Neuron (in vitro differentiated cells): ENCODE data around the gene FAM120B.

Experiments
- H2AFZ ChIP-seq: one replicate; pipeline ENCODE4 v1.6.1; 2013; ENCODE audit warnings: low read depth, mild to moderate bottlenecking, inconsistent platforms, low read length, moderate library complexity
- H3K27me3 ChIP-seq: one replicate; pipeline ENCODE4 v1.6.1; 2013; ENCODE audit warnings: low read length; ENCODE audit not compliant: insufficient read depth
- H3K36me3 ChIP-seq: one replicate; pipeline ENCODE4 v1.6.1; 2013; ENCODE audit warnings: low read length; ENCODE audit not compliant: insufficient read depth
- H3K4me1 ChIP-seq: one replicate; pipeline ENCODE4 v1.6.1; 2013; ENCODE audit warnings: low read length; ENCODE audit not compliant: insufficient read depth
- H3K4me3 ChIP-seq: 2 replicates; pipeline ENCODE4 v1.5.1; 2013; ENCODE audit warnings: mild to moderate bottlenecking, low read length, moderate library complexity
- H3K9me3 ChIP-seq: one replicate; pipeline ENCODE4 v1.6.1; 2013; ENCODE audit warnings: low read length

FAM120B gene

DNA sequence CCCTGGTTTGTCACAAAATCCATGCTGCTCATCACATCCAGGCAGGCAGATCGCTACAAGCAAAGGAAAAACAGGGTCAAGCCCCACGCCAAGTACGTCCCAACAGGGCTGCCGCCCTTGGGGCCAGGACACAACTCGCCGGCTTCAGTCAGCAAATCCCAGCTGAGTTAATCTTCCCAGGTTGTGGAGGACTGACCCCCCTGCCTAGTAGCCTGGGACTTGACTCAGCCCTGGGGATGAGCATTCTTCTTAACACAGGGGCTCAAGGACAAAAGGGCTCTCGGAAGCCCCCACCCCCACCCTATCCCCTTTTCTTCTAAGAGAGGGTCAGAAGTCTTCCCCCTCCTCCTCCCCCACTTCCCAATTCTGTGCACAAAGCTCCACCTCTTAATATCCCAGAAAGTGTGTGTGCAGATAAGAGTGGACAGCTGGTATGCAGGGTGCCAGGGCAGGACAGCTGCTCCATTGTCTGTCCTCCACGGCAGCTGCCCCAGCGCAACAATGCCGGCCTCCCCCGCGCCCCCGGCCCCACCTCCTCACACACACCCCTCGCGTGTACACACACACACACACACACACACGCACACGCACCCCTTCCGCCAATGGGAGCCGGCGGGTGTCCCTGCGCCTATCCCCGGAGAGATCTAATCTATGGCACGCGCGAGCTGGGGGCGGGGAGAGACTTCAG lies 20.2 kb upstream of the FAM120B start:
- Histone ChIP-seq H3K4me3 (peak overlapping the region; percentile 78), H3K36me3 (peaks cover 57% of the 10 kb centered on the region), H3K9me3 (no peaks in the 10 kb centered on the region), H3K27me3 (no peaks in the 10 kb centered on the region), H3K4me1 (peaks cover 41% of the 10 kb centered on the region), H2AFZ (no peak overlapping the region)

DNA sequence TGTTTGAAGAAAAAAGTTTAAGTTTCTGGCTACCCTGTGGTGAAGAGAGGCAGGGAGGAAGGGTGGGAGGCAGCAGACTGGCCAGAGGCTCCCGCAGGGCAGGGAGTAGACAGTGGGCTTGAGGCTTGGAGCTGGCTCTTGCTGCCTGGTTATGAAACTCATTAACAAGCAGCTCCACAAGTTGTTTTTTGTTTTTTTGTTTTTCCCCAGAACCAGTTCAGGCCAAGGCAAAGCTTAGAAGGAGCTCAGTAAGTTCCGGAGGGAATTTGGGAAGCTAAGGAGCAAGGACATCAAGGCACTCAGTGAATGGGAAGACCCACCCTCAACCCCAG lies 19.7 kb upstream of the FAM120B start:
- Histone ChIP-seq H2AFZ (no peak overlapping the region), H3K4me3 (peak overlapping the region; percentile 78), H3K4me1 (peaks cover 46% of the 10 kb centered on the region), H3K9me3 (no peaks in the 10 kb centered on the region), H3K36me3 (peaks cover 52% of the 10 kb centered on the region), H3K27me3 (no peaks in the 10 kb centered on the region)

DNA sequence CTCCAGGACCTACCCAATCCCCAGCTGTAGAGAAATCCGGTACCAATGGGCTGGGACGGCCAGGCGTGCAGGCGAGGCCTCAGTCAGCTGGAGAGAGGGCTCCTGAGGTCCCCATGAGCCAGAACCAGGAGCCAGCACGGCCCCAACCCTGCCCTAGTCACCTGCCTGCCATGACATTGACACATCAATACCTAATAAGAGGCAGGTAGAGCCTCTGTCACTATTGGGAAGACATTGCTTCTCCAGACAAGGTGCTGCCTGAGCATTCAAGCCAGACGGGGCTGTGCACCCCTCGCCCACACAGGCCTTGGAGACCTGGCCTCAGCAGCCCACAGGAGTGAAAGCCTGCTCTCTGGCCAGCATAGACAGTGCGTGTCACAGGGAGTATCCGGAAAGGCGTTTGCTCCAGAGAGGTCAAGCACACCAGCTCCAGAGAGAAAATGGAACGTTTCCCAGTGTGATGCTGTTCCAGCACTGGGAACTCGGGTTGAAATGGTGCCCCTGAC lies 19.1 kb upstream of the FAM120B start:
- no peak overlapping the region for H2AFZ ChIP-seq
- peaks cover 47% of the 10 kb centered on the region for H3K36me3 ChIP-seq
- no peaks in the 10 kb centered on the region for H3K27me3 ChIP-seq
- H3K4me1 ChIP-seq: peaks cover 51% of the 10 kb centered on the region
- peak overlapping the region; percentile 78 for H3K4me3 ChIP-seq
- no peaks in the 10 kb centered on the region for H3K9me3 ChIP-seq

DNA sequence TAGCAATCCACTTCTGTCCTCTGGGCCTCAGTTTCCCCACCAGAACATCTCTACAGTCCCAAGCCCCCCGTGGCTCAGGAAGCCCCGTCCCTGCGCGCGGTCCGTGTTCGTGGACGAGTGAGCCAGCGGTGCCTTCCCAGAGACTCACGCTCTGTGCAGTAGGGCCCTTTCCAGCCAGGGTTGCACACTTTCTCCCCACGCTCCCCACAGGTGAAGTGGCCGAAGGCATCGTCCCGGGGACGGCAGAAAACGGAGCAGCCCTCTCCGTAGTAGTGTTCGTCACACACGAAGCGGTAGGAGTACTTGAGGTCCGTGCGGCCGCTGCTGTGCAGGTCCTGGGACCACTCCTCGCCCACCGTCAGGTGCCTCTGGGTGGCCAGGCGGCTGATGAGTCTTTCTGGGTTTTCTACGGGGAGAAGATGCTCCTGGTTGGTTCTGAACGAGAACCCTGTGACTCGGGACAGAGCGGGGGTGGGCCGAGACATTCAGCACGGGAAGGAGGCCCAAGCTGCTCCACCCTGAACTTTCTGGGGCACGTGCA lies 18.4 kb upstream of the FAM120B start:
- H2AFZ ChIP-seq: no peak overlapping the region
- H3K4me3 ChIP-seq: peak overlapping the region; percentile 78
- peaks cover 59% of the 10 kb centered on the region for H3K4me1 ChIP-seq
- H3K36me3 ChIP-seq: peaks cover 39% of the 10 kb centered on the region
- H3K27me3 ChIP-seq: no peaks in the 10 kb centered on the region
- no peaks in the 10 kb centered on the region for H3K9me3 ChIP-seq

DNA sequence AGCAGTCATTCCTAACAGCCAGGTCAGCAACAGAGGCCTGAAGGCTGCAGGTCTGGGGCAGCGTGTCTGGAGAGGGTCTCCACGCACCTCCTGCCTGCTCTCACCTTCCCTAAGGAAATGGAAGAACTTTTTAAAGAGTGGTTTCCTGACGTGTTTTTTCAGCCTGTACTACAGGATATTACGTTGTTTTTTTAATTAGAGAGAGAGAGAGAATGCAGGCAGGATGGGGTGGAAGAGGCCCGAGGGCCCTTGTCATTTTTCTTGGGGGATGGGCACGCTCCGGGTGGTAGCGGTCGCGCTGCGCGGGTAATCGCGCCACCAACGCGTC lies 17.7 kb upstream of the FAM120B start:
- Histone ChIP-seq H3K9me3 (no peaks in the 10 kb centered on the region), H3K4me3 (peak overlapping the region; percentile 78), H3K4me1 (peaks cover 65% of the 10 kb centered on the region), H3K36me3 (peaks cover 33% of the 10 kb centered on the region), H2AFZ (no peak overlapping the region), H3K27me3 (no peaks in the 10 kb centered on the region)

DNA sequence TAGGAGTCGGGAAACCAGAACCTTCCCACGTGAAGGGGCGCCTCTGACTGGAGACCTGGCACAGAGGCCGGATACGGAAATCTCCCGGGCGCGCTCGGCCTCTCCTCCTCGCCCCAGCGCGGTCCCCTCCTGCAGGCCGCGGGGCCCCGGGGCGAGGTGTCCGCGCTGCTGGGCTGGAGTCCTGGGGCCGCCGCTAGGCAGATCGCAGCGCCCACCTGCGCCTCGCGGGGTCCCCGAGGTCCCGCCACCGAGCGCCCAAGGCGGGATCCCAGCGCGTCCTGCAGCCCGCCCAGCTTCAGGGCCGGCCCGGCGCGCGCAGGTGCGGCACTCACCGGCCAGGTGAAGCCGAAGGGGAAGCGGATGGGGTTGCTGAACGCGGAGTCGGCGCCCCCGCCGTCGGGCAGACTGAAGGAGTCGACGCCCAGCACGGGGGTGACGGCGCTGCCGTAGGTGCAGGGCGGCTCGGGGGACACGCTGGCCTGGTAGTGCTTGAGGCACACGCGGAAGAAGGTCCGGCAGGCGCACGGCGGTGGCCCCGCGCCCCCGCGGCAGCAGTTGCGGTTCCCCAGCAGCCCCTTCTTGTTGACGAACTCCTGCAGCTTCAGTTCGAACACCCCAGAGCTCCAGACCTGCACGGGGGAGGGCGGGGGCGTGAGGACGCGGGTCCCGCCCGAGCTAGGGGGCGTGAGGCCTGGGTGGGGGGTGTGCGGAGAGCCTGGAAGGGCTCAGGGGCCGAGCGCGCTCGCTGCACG lies 17.2 kb upstream of the FAM120B start:
- Histone ChIP-seq H3K36me3 (peaks cover 27% of the 10 kb centered on the region), H3K4me1 (peaks cover 70% of the 10 kb centered on the region), H3K4me3 (peak overlapping the region; percentile 78), H2AFZ (no peak overlapping the region), H3K9me3 (no peaks in the 10 kb centered on the region), H3K27me3 (no peaks in the 10 kb centered on the region)

DNA sequence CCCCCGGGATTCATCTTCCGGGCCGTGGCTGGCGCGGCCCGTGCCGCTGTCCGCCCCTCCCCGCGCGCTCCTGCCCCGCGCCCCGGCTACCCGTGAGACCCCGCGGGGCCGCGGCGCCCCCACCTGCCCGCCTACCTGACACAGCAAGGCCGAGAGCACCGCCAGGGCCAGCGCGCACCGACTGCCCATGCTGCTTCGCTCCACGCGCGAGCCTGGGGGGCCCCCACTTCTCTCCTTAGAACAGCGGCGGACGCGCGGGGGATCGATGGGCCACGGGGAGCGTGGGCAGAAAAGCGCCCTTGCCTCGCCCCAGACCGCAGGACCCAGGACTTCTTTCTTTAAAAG lies 16.6 kb upstream of the FAM120B start:
- Histone ChIP-seq H3K4me1 (peaks cover 76% of the 10 kb centered on the region), H3K36me3 (peaks cover 22% of the 10 kb centered on the region), H3K4me3 (peak overlapping the region; percentile 78), H3K9me3 (no peaks in the 10 kb centered on the region), H3K27me3 (no peaks in the 10 kb centered on the region), H2AFZ (no peak overlapping the region)

DNA sequence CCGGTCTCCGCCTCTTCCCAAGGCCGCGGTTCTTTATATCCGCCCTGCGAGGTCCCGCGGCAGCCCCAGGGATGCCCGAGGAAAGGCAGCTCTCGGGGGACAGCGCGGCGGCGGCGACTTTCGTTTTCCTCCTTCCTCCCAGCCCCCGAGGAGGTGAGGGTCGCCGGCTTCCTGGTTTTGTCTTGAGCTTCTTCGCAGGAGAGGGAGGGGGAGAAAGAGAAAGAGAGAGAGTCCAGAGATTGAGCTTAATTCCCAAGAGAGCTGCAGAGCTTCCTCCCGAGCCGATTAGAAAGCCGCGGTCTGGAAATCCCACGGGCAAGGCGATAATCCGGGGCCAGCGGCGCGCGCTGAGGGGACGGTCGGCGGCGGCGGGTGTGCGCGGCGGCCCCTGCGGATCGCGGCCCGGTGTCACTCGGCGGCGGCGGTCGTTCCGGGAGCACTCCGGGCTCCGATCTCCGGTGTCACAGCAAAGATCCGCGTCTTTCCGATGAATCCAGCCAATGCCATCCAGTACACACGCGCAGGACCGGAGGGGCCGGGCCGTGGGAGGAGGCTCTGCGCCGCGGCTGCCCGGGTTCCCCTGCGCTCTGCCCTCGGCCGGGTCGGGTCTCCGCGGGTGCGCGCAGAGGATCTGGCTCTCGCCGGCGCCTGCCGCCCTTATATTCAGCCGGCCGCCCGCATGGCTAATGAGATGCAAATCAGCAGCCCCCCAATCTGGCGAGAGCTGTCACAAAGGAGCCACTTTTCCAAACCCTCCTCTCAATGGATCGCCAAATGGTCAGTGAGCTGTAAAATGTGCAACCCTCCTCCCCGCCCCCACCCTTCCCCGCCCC lies 16.0 kb upstream of the FAM120B start, which contains the start of gene DLL1:
Gene DLL1 (minus strand): TSS at position 783 of the 833 bp plus-strand sequence. CDS start 939 bp downstream, outside the sequence.
- peaks cover 76% of the 10 kb centered on the region for H3K4me1 ChIP-seq

DNA sequence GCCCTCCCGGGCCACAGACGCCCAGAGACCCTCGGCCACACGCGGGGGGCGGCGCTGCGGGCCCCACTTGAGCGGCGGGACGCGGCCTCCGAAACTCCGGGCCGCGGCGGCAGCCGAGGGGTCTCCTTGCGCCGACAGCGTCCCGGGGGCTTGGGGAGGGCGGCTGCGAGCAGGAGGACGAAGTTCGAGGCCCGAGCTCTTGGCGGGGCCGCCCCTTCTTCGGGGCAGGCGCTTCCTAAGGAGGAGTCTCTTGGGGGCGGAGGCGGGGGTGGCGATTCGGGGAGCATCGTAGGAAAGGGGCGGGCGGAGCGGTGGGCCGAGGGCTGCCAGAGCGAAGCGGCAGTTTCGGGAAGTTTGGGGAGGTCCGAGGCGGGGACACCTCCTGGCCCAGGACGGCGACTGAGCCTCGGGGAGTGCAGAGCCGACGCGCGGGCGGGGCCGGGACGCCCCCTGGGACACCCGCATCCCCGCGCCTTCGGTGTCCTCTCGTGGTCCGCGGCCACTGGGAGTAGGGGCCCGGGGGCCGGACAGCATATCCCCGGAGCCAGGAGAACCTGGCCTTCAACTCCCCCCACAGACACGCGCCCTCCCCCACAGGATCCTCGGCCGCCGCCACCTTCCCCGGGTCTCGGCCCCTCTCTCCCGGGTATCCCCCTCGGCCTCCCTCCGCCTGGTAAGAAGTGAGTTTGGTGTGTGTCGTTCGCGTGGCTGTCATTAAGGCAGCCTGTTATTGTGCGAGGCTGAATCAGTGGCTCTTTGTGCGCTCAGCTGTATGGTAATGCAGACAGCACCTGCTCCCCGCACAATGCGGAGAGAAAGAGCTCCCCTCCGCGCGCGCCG lies 15.1 kb upstream of the FAM120B start:
- Histone ChIP-seq H3K9me3 (no peaks in the 10 kb centered on the region), H3K36me3 (peaks cover 13% of the 10 kb centered on the region), H3K27me3 (no peaks in the 10 kb centered on the region), H3K4me3 (peak overlapping the region; percentile 78), H2AFZ (peak overlapping the region; percentile 70), H3K4me1 (peaks cover 68% of the 10 kb centered on the region)

More for the DNA sequence above, 16.0 kb upstream of the FAM120B start, which contains the start of gene DLL1:
- Histone ChIP-seq H3K4me3 (peak within 1 kb of the TSS; percentile 78), H3K9me3 (no peaks in the 10 kb centered on the region), H3K36me3 (peaks cover 16% of the 10 kb centered on the region), H3K27me3 (no peaks in the 10 kb centered on the region), H2AFZ (peak within 1 kb of the TSS; percentile 70)

DNA sequence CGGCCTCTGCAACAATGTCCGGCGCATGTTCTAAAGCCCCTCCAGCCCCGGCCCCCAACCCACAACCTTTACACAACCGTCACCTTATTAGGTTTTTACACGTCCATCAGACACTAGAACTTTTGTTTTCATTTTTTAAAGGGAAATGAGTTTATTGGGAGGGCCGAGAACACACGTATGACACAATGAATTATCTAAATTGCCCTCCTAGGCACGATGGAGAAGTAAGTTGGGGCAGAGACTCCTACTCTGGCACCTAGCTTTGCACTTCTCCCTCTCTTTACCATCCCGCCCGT lies 14.5 kb upstream of the FAM120B start:
- H3K4me1 ChIP-seq: peaks cover 67% of the 10 kb centered on the region
- H3K27me3 ChIP-seq: no peaks in the 10 kb centered on the region
- peaks cover 13% of the 10 kb centered on the region for H3K36me3 ChIP-seq
- no peak overlapping the region for H2AFZ ChIP-seq
- H3K9me3 ChIP-seq: no peaks in the 10 kb centered on the region
- peak overlapping the region; percentile 78 for H3K4me3 ChIP-seq

DNA sequence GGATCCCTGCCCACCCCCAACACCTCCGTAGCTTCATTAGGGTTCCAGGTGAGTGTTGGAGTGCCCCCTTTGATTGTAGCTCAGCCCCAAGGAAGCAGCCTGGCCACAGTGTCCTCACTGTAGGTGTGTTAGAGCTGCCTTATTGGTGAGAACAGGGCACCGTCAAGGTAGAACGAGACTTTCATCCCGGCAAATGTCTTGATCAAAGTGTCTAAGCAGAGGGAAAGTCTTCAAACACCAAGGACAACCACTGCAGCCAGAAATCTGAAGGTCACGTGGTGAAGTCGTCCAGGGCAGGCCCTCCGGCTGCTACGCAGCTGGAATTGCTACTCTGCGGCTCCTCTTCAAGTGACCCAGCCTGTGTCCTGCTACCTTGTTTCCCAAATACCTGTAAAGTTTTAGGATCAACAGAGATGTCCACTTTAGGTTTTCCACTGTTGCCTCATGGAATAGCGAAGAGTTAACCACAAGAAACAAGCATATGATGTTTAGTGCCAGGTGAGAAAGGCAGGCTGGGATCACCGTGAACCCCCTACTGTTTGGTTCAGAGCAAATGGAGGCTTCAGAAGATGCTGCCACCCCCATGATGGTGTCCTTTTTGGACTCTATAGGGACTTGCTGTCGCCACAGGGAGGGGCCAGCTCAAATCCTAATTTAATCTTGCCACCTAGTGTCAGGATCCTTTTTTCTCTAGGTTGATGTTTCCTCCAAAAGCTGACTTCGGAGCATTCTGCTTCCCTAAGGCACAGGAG lies 14.0 kb upstream of the FAM120B start:
- no peaks in the 10 kb centered on the region for H3K9me3 ChIP-seq
- peaks cover 11% of the 10 kb centered on the region for H3K36me3 ChIP-seq
- peak overlapping the region; percentile 78 for H3K4me3 ChIP-seq
- no peaks in the 10 kb centered on the region for H3K27me3 ChIP-seq
- H3K4me1 ChIP-seq: peaks cover 67% of the 10 kb centered on the region
- H2AFZ ChIP-seq: no peak overlapping the region
